Activated effector memory CD4-positive, alpha-beta T cell treated with anti-CD3 and anti-CD28 coated beads, Interleukin-2, amount 50 U/mL, for 16 hours (primary cell): ENCODE data around the gene ENC1.

Source experiments
- DNase-seq: peaks from one replicate; pipeline ENCODE4 v3.0.0-alpha.2; 2020

Gene ENC1

GRCh38 chr5:74655206-74655605 lies 14.7 kb upstream of the ENC1 start:
- no peak for DNase-seq

- no peak for DNase-seq
Measured at GRCh38 chr5:74653991-74654390, 13.5 kb upstream of the ENC1 start.

DNA sequence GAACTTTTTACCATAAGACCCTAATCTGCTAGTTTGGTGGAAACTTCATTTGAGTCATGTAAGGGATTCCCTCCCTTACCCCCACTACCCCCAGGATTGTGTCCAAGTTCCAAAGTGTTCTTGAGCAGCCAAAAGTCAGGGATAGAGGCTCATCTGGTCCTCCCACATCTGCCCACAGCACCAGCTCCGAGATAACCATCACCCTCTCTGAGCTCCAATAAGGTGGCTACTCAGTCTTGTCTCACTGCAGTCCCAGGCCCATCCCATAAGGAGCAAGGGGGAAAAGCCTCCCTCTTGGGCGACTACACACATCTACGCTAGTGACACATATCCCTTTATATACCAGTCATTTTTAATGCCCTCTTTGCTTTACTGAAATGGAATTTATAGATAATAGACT lies 12.0 kb upstream of the ENC1 start:
- no peak for DNase-seq

DNA sequence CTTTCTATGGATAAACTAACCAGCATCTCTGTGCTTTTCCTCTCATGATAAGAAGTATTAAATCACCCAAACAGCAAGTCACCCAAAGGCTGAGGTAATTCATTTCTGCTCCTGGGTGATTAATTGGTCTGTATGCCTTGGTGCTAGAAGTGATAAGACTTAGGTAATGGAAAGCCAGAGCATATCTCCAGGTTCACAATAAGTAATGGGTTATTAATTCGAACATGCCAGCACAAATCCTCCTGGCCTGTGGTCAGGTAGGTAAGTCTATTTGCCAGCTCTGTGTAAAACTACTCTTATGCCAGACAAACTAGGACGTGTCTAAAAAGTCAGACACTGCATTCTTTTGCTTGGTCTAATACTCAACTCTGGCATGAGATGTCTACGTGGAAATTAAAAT lies 11.2 kb upstream of the ENC1 start:
- DNase-seq: no peak

DNA sequence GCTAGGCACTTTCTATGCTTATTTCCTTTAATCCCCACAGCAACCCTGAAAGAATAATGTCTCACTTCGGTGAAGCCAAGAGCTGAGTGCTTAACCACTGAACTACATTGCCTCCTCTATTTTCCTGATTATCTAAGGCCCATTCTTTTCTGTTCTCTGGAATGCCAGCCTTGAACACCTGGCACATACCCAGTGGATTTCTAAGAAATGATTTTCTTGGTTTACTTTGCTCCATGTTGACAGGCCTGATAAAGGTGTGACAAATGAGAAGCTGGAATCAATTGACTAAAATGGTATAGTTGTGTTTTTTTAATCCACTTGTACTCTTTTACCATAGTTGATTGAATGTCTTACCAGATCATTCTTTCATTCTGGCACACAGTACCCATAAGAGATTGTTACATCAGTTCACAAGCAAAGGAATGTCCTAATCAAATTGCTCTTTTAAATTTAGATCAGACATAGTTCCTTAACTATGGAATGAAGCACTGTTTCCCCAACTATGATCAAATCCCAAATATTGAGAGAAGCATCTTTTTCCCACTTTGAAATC lies 9.0 kb upstream of the ENC1 start:
- DNase-seq: no peak

DNA sequence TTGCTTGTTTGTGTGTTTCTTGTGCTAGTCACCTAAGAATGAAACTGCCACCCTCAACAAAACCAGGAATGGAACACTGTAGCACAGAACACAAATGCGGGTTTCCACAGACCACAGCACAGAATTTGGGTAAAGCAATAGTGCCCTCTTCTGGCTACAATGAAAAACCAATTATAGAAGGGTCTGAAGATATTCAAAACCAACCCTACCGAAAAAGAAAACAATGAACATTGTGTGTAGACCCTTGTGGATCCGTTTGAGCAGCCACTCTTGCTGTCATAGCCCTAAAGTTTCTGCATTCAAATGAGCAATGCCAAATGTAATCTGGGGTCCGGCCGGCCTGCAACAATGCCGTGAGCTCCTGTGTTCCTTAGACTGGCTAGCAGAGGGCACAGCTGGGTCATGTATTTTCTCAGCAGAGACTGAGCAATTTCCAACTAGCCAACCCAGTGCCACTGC lies 8.3 kb upstream of the ENC1 start:
- no peak for DNase-seq

- DNase-seq: no peak
Measured at GRCh38 chr5:74647096-74647495, 6.6 kb upstream of the ENC1 start.

DNA sequence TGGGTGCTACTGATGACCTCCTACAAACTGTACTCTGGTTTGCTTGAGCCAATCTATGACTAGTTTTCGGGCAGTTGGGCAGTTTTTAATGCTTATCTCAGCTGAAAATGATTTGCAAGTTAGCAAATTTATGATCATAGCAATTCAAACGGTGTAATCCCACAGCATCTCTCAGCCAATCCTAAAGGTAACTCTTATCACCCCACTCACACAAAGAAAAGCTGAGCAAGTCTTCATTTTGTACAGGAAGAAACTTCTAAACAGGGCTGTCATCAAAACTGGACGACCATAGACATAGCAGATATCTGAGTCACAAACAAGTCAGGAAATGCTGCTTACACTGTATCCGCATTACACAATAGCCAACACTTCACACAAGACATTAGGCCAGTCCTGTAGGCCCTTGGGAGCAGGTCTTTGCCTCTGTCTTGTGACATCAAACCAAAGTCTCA lies 2.6 kb upstream of the ENC1 start:
- no peak for DNase-seq

GRCh38 chr5:74642543-74642863 lies 2.0 kb upstream of the ENC1 start:
- DNase-seq: no peak

DNA sequence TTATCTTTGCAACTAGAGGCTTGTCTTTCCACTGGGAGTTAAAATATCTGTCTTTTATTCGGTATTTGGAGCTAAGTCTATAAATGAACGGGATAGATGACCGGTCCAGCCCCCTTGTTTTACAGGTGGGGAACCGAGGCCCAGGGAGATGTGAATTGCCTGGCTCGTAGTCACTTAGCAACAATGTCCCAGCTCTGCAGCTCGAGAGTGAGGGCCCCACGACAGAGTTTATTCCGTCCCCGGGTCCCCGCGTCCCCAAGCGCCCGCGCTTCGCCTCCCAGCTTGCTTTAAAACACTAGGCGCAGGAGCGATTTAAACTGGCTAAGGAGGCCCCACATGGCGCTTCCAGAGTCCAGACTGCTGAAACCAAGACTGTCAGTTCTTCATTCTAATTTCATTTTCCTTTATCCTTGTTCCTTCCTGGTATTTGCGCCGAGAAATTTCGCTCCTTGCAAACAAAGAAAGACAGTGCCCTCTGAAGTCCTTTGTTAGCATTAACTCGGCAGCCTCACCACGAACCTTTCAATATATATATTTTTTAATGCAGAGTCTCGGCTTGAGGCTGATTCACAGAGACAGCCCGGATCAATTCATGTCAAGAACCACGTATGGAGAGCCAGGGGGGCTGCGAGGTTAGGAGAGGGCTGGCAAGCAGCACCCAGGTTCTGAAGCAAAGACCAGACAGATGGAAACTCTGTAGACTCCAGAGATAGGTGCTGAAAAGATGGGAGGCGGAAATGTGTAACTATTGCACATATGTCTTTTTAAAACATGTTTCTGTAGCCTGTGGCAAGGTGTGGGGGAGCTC lies 1.4 kb upstream of the ENC1 start:
- DNase-seq: peak; percentile 67

GRCh38 chr5:74640954-74641734 lies 616 bp upstream of the ENC1 start:
- DNase-seq: peak; percentile 70

DNA sequence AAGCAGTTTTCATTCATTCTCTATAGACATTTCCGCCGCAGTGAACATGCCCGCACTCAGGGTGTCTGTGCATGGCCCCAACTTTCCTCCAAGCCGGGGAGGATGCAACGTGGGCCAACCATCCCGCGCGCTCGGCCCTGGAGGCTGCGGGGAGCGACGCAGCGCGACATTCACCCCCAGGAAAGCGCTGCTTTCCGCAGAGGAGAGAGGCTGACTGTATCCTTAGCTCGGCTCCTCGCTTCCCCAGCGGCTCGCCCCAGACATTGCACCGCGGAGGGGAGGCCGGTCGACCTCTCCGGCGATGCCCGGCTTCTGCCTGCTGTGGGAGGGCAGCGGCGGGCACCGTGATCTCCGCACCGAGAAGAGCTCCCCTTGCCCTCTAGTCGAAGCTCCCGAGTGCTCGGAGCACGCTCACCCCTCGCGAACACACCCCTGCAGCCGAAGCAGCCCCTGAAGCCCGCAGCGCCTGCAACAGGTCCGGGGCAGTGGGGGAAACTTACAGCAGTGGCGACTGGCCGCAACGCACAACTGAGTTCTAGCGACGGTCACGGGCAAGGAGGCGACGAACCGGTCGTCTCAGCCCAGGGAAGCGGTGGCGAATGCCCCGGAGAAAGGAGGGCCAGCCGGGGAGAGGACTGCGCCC lies 600 bp downstream of the ENC1 start:
- peak; percentile 72 for DNase-seq

DNA sequence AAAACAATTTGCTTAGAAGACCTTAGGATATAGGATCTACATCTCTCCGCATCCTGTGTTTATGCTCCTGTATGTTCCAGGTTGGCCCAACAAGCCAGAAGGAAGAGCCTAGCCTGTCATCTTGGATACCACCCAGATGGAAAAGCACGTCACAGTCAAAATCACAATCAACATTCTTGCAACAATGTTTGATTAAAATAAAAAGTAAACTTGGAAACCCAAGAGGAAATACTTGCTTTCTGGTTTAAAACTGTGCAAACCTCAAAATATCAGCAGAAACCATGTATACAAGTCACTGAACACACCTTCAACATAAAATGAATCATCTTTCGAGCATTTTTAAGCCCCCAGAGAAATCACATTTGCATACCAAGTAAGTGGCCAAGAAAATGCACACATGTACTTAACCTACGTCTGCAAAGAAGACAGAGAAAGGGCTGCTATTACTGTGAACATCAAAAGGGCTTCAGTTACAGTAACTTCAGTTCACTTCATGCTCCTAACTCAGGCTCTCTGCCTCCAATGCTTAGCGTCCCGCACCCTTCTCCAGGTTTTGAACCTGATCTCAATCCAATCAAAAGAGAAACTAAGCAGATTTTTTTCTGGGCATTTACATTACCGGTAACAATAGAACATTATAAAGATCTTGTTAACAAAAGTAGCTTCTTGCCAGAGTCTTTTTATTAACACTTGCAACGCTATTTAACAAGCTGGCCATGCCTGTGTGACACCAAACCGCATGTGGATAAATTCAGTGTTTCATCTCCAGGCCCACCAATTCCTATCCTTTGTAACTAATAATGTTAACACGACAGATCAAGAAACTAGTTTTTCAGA lies 1.3 kb downstream of the ENC1 start:
- DNase-seq: no peak

GRCh38 chr5:74638544-74638969 lies 2.0 kb downstream of the ENC1 start:
- no peak for DNase-seq

- no peak for DNase-seq
Measured at GRCh38 chr5:74636552-74636951, 4.0 kb downstream of the ENC1 start.

DNA sequence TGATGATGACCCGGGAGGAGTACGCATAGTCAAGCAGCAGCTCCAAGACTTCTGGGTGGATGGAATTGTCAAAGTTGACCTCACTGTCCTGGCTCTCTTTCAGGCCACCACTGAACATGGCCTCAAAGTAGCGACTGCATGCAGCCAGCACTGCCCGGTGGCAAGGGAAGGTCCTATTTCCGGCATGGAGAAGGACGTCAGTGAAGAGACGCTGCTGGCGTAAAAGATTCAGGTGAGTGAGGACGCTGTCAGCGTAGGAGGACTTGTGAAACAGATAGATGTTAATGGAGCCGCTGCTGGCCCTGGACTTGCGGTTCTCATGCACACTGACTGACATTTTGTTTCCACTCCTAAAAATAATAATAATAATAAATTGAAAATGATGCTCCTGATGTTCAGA lies 4.4 kb downstream of the ENC1 start:
- no peak for DNase-seq

DNA sequence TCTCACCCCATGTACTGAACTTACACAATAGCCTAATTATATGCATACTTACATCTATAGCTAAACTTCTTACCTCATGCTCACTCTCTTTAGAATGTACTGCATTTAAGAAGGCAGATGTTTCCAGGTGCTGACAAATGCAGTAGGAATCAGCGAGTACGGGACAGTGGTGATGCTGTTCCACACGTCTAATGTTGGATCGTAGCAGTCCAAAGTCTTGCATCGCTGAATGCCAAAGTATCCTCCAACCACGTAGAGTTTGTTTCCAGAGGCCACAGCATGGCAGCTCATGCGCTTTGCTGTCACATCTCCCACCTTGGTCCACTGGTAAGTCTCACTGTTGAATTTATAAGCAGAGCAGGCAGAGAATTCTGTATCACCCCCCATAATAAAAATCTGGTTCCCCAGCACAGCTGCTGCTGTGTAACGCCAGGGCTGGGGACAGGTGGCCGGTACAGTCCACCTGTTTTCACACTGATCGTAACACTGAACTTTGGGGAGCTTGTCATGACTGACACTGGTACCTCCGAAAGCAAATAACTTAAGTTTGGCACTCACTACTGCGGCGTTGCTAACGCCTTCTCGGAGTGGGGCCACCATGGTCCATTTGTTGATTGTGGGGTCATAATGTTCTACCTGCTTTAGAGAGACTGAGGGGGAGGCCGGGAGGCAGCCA lies 5.8 kb downstream of the ENC1 start:
- no peak for DNase-seq

GRCh38 chr5:74633695-74634094 lies 6.8 kb downstream of the ENC1 start:
- no peak for DNase-seq

DNA sequence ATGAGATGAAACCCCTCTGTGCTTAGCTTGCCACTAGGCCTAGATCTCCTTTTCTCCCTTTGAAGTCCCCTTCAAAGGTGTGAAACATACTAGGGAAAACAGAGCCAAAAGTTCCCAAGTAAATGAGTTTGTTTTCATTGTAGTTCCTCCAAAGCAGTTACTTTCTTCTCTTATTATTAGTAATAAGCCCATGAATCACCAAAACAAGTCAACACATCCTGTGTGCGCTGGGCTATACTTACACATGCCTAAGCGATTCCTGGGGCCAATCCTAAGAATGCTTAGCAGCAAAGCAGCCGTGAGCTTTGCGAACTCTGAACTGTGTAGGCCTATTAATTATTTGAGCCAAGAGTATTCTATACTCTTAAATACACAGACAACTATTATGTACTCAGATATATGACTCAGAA lies 7.6 kb downstream of the ENC1 start:
- no peak for DNase-seq

DNA sequence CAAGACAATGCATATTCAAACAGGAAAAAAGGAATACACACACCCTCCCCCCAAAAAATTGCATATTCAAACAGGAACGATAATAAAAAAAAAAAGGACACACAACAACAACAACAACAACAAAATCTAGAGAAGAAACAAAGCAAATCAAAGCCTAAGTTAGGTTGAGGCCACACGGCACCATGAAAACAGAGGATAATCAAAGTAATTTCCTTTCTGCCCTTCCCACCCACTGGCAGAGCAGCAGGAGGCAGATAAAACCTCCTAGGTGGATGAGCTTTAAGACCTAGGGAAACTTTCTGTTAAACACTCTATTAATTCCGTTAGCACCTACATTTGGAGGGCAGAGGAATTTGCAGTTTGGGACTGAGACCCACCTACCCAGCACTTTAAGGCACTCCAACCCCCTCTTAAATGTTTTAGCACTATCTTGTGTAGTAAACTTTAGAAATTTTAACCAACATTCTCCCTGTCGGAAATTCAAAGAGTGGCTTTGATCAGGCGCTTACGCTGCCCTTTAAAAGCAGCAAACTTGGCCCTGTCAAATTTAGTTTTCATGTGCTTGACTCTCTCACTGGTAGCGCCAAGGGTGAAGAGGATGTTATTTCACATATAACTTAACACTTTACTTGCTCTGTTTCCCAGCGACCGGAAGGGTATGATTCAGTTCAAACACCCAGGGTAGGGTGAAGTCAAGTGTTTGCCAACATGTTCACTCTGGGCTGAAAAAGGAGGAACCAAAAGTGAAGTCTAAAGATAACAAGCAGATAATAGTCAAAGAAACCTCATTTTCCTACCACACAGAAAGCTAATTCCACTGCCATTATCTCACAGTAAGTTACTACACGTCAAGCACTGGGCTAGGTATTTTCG lies 9.2 kb downstream of the ENC1 start:
- DNase-seq: no peak
